Esophagus muscularis mucosa (tissue), 3 donors: ENCODE results near the gene SLC36A4.

ENCODE experiments used
- CTCF ChIP-seq, 3 experiments: fragments of 200-600 bp in 2 of 3; fragments of 450-650 bp in 1 of 3; sonication (generic) in 2 of 3; IDR thresholded peaks; one replicate each; pipeline ENCODE4 v1.5.1; 2017 to 2019; ENCODE audit warnings: antibody characterized with exemption in 3 of 3, mild to moderate bottlenecking in 2 of 3, moderate library complexity in 1 of 3
- POLR2AphosphoS5 ChIP-seq, 2 donors: sonication (generic); formaldehyde crosslinking; IDR thresholded peaks; one replicate each; pipeline ENCODE4 v1.6.1; 2017; ENCODE audit warnings: antibody characterized with exemption in 2 of 2

- TF ChIP-seq CTCF (IDR thresholded peaks at IDR 0.05) (no peak), POLR2AphosphoS5 (IDR thresholded peaks at IDR 0.05) (no peak)
Observed at GRCh38 chr11:93238956-93239355, 41.2 kb upstream of the SLC36A4 start.
